ENCODE results near the gene TXNRD2.

TXNRD2 gene

GRCh38 chr22:19903031-19903430, 38.6 kb downstream of the TXNRD2 start:
- no peak for FAIRE-seq

- FAIRE-seq = no peak
These were observed 39.3 kb downstream of the TXNRD2 start for GRCh38 chr22:19902245-19902715.

- FAIRE-seq = no peak
These were observed 39.9 kb downstream of the TXNRD2 start for GRCh38 chr22:19901577-19902244.

GRCh38 chr22:19900707-19901436, 40.7 kb downstream of the TXNRD2 start:
- FAIRE-seq = no peak

GRCh38 chr22:19898831-19899567, 42.6 kb downstream of the TXNRD2 start:
- no peak for FAIRE-seq

GRCh38 chr22:19898145-19898544, 43.5 kb downstream of the TXNRD2 start:
- no peak for FAIRE-seq

GRCh38 chr22:19897726-19898125, 43.9 kb downstream of the TXNRD2 start:
- FAIRE-seq = no peak

GRCh38 chr22:19896665-19897355, 44.8 kb downstream of the TXNRD2 start:
- FAIRE-seq = no peak

- FAIRE-seq = no peak
These were observed 46.3 kb downstream of the TXNRD2 start for GRCh38 chr22:19895160-19895849.

GRCh38 chr22:19893363-19893762, 48.3 kb downstream of the TXNRD2 start:
- FAIRE-seq = no peak

GRCh38 chr22:19892925-19893324, 48.7 kb downstream of the TXNRD2 start:
- FAIRE-seq = no peak

- no peak for FAIRE-seq
These were observed 49.2 kb downstream of the TXNRD2 start for GRCh38 chr22:19892257-19892879.

GRCh38 chr22:19891317-19892256, 50.0 kb downstream of the TXNRD2 start:
- no peak for FAIRE-seq

- no peak for FAIRE-seq
These were observed 50.9 kb downstream of the TXNRD2 start for GRCh38 chr22:19890502-19891316.

- no peak for FAIRE-seq
These were observed 51.7 kb downstream of the TXNRD2 start for GRCh38 chr22:19889951-19890350.

- no peak for FAIRE-seq
These were observed 53.4 kb downstream of the TXNRD2 start for GRCh38 chr22:19888131-19888746.

GRCh38 chr22:19887256-19887985, 54.2 kb downstream of the TXNRD2 start:
- no peak for FAIRE-seq

GRCh38 chr22:19886605-19887255, 54.9 kb downstream of the TXNRD2 start:
- no peak for FAIRE-seq

Data from islet of Langerhans (tissue), 1 donor.